GM12878 (cell line): ENCODE results near the gene CENPA. TPM values are rescaled to one million over a fixed set of nuclear protein-coding genes. Genes with fewer than 3 reads are reported as not detected.

ENCODE experiments used
- ATAC-seq: fragments of 200-7000 bp; cut with Tn5 transposase; 3 replicates; pipeline ENCODE4 v1.9.1; 2020; ENCODE audit warnings: mild to moderate bottlenecking, moderate library complexity
- BruUV-seq: library from RNA; stranded (reverse); fragments of 400-500 nt; replicated peaks from 2 replicates; lab custom pipeline; 2021; lab: Mats Ljungman, UMichigan
- CTCF ChIA-PET: fragments of 300-600 bp; sonication (Branson Sonifier 250); formaldehyde crosslinking; extraction: SDS; loops from one replicate; lab custom pipeline; 2021; ENCODE audit warnings: inconsistent platforms; lab: Yijun Ruan, JAX
- POLR2A ChIA-PET: fragments of 350-600 bp; formaldehyde crosslinking; extraction: SDS; loops from one replicate; lab custom pipeline; 2021; ENCODE audit warnings: inconsistent platforms; lab: Charles Lee
- RAD21 ChIA-PET: fragments of 300-600 bp; sonication (Branson Sonifier 250); formaldehyde crosslinking; loops from one replicate; lab custom pipeline; 2023; ENCODE audit warnings: antibody characterized with exemption; ENCODE audit not compliant: unreplicated experiment; lab: Charles Lee
- SMC1A ChIA-PET: fragments of 300-600 bp; sonication (Branson Sonifier 250); formaldehyde crosslinking; loops from one replicate; lab custom pipeline; 2023; ENCODE audit not compliant: unreplicated experiment, uncharacterized antibody; lab: Charles Lee
- DNase-seq: peaks from one replicate; pipeline ENCODE4 v3.0.0-alpha.2; 2011; ENCODE audit warnings: low read depth, low spot score
- FAIRE-seq: peaks from 3 replicates; lab custom pipeline; 2011; peaks lifted over from hg19 to GRCh38; lab: Jason Lieb, UNC
- H2AFZ ChIP-seq: 2 replicates; pipeline ENCODE4 v1.6.0; 2011; ENCODE audit warnings: low read depth, low read length, control low read depth; ENCODE audit not compliant: control insufficient read depth
- H3K27ac ChIP-seq: 2 replicates; pipeline ENCODE4 v1.5.1; 2011; ENCODE audit warnings: control low read depth; ENCODE audit not compliant: control insufficient read depth, insufficient read depth
- H3K27me3 ChIP-seq, 2 experiments: replicated peaks in 1 of 2; 2 replicates each; pipeline versions ENCODE4 v1.6.0 to v1.6.1; 2011; ENCODE audit warnings: low read length in 1 of 2; ENCODE audit not compliant: control insufficient read depth in 2 of 2, insufficient read depth in 2 of 2
- H3K36me3 ChIP-seq, 2 experiments: 2 replicates each; pipeline ENCODE4 v1.5.1; 2011; ENCODE audit warnings: low read length in 1 of 2; ENCODE audit not compliant: control insufficient read depth in 2 of 2, insufficient read depth in 2 of 2
- H3K4me1 ChIP-seq: 2 replicates; pipeline ENCODE4 v1.6.1; 2011; ENCODE audit warnings: mild to moderate bottlenecking, low read length, moderate library complexity, mixed read lengths; ENCODE audit not compliant: control insufficient read depth, insufficient read depth
- H3K4me2 ChIP-seq: 2 replicates; pipeline ENCODE4 v1.6.0; 2011; ENCODE audit warnings: control low read depth; ENCODE audit not compliant: control insufficient read depth, insufficient read depth
- H3K4me3 ChIP-seq: fragments of 200-600 bp; sonication (generic); 2 replicates; pipeline ENCODE4 v1.5.1; 2016
- H3K79me2 ChIP-seq: 2 replicates; pipeline ENCODE4 v1.6.0; 2011; ENCODE audit warnings: low read length; ENCODE audit not compliant: control insufficient read depth, insufficient read depth
- H3K9ac ChIP-seq: 2 replicates; pipeline ENCODE4 v1.8.0; 2011; ENCODE audit warnings: low read length, control low read depth, mixed read lengths; ENCODE audit not compliant: control insufficient read depth, insufficient read depth
- H3K9me3 ChIP-seq: replicated peaks from 3 replicates; pipeline ENCODE4 v1.5.1; 2011; ENCODE audit warnings: mild to moderate bottlenecking, low read length; ENCODE audit not compliant: control insufficient read depth, insufficient read depth
- H4K20me1 ChIP-seq: 2 replicates; pipeline ENCODE4 v1.6.0; 2011; ENCODE audit not compliant: control insufficient read depth, insufficient read depth
- ATF3 ChIP-seq: IDR thresholded peaks from 2 replicates; pipeline ENCODE4 v1.6.1; 2011; ENCODE audit warnings: low read depth, mild to moderate bottlenecking, low read length, moderate library complexity, borderline replicate concordance; ENCODE audit errors: extremely low read depth
- CBX5 ChIP-seq: sonication (generic); IDR thresholded peaks from 2 replicates; pipeline ENCODE4 v1.6.1; 2016; ENCODE audit warnings: low read depth, moderate library complexity, mild to moderate bottlenecking, inconsistent platforms
- DPF2 ChIP-seq: fragments of 450-650 bp; IDR thresholded peaks from 2 replicates; pipeline ENCODE4 v1.6.1; 2017; ENCODE audit warnings: mild to moderate bottlenecking
- E4F1 ChIP-seq: fragments of 450-650 bp; IDR thresholded peaks from 2 replicates; pipeline ENCODE4 v1.6.1; 2018; ENCODE audit warnings: borderline replicate concordance, mild to moderate bottlenecking; ENCODE audit not compliant: partially characterized antibody
- GABPA ChIP-seq: IDR thresholded peaks from 2 replicates; pipeline ENCODE4 v1.6.1; 2014; ENCODE audit warnings: antibody characterized with exemption, low read depth, mild to moderate bottlenecking, inconsistent platforms
- HSF1 ChIP-seq: fragments of 150-350 bp; IDR thresholded peaks from 2 replicates; pipeline ENCODE4 v1.6.1; 2014; ENCODE audit warnings: mild to moderate bottlenecking, low read depth, low read length
- IKZF1 ChIP-seq: fragments of 450-650 bp; conservative IDR thresholded peaks from 2 replicates; pipeline ENCODE4 v1.6.1; 2017; ENCODE audit warnings: antibody characterized with exemption, mild to moderate bottlenecking
- MAX ChIP-seq: IDR thresholded peaks from 2 replicates; pipeline ENCODE4 v1.6.1; 2012; ENCODE audit warnings: low read depth, low read length, improper control_type of control experiment
- MYC ChIP-seq: IDR thresholded peaks from 2 replicates; pipeline ENCODE4 v1.6.1; 2011; ENCODE audit warnings: mild to moderate bottlenecking, low read length, moderate library complexity, inconsistent platforms; ENCODE audit not compliant: insufficient read depth, insufficient replicate concordance, insufficient read length, severe bottlenecking
- SREBF1 ChIP-seq: IDR thresholded peaks from 2 replicates; pipeline ENCODE4 v1.6.1; 2012; ENCODE audit warnings: mild to moderate bottlenecking, low read length
- SREBF2 ChIP-seq: IDR thresholded peaks from 2 replicates; pipeline ENCODE4 v1.6.1; 2012; ENCODE audit warnings: mild to moderate bottlenecking, low read length
- SUPT20H ChIP-seq: IDR thresholded peaks from 2 replicates; pipeline ENCODE4 v1.6.1; 2011; ENCODE audit warnings: low read depth, mild to moderate bottlenecking, low read length, moderate library complexity, borderline replicate concordance; ENCODE audit not compliant: control insufficient read depth
- TCF7 ChIP-seq: IDR thresholded peaks from 2 replicates; pipeline ENCODE4 v1.6.1; 2014; ENCODE audit warnings: antibody characterized with exemption, borderline replicate concordance
- ZBTB4 ChIP-seq: fragments of 450-650 bp; formaldehyde crosslinking; IDR thresholded peaks from 2 replicates; pipeline ENCODE4 v1.4.0; 2022; ENCODE audit warnings: mild to moderate bottlenecking, moderate library complexity
- WGBS: methylation state at CpG from one replicate; pipeline ENCODE4 v1.1.6; 2016; ENCODE audit warnings: low lambda C conversion rate; ENCODE audit not compliant: insufficient replicate concordance, insufficient coverage; ENCODE audit errors: missing lambda C conversion rate; 5-methylcytosine and 5-hydroxymethylcytosine counted together
- in situ Hi-C: fragments of 300-500 bp; cut with MboI; formaldehyde crosslinking; loops from 9 replicates; pipeline ENCODE4 v1.14.3; 2018; ENCODE audit warnings: mixed read lengths
- intact Hi-C: fragments of 100-400 bp; cut with micrococcal nuclease; formaldehyde crosslinking; loops from one replicate; pipeline ENCODE4 v1.14.2; 2022; ENCODE audit not compliant: unreplicated experiment
- polyA plus RNA-seq, 11 experiments: library from polyadenylated mRNA; depleted of rRNA in 4 of 11; unstranded in 6 of 11; stranded (reverse) in 5 of 11; fragments of >200 nt; fragmentation: Nextera tagmentation in 4 of 11; fragmentation: Illumina TruSeq in 1 of 11; extraction: Ambion mirVana in 4 of 11; extraction: Trizol in 1 of 11; gene quantifications; 1 replicate in 1 of 11; 2 replicates in 10 of 11; pipeline versions ENCODE4 v1.2.1 to v1.2.3, GENCODE V29; 2011 to 2016; ENCODE audit warnings: inconsistent platforms in 2 of 11, missing spikeins in 2 of 11, low read depth in 1 of 11
- total RNA-seq, 4 experiments: library from RNA; depleted of rRNA in 3 of 4; stranded (reverse); fragments of >200 nt in 3 of 4; fragmentation: Illumina TruSeq in 1 of 4; extraction: Trizol in 1 of 4; gene quantifications; 2 replicates each; pipeline versions ENCODE4 v1.2.1 to v1.2.3, GENCODE V29; 2013 to 2021

CENPA gene
- total and polyA plus RNA-seq, 10 of the 15 experiments (the other 5 are each of a cell fraction or from before 2014, with no cell fraction given), result 8.1 to 66.6 (median 36.7) TPM

GRCh38 chr2:26767894-26768487 lies 17.9 kb upstream of the CENPA start:
- no peaks in the 10 kb centered on the region for H4K20me1 ChIP-seq
- FAIRE-seq (no peak), DNase-seq (no peak), ATAC-seq (no peak)
- ChIA-PET SMC1A (interaction anchor here (3.0 kb wide), 1 partner anchor 11 kb away, joined by 7 read pairs; no protein-coding TSS in a partner anchor), CTCF (interaction anchor here (0.6 kb wide), 1 partner anchor 241 kb away, joined by 4 read pairs; no protein-coding TSS in a partner anchor), POLR2A (interaction anchor here (0.9 kb wide), 2 partner anchors 19 to 21 kb away, joined by 3 read pairs; no protein-coding TSS in a partner anchor), RAD21 (interaction anchor here (0.6 kb wide), 1 partner anchor 164 kb away, joined by 3 read pairs; no protein-coding TSS in a partner anchor)
- no peak for TF ChIP-seq E4F1
- TF ChIP-seq MYC, result no peak
- TF ChIP-seq IKZF1, result no peak
- no peak for TF ChIP-seq ATF3
- TF ChIP-seq ZBTB4 (CRISPR knock-in tag), result no peak
- no peak for TF ChIP-seq SREBF2
- TF ChIP-seq MAX, result no peak
- no peak for TF ChIP-seq DPF2
- no peak for TF ChIP-seq SUPT20H
- TF ChIP-seq HSF1, result no peak
- no peak for TF ChIP-seq GABPA
- TF ChIP-seq SREBF1, result no peak
- no peak for TF ChIP-seq TCF7
- no peak for TF ChIP-seq CBX5
- H3K4me2 ChIP-seq, result no peak overlapping the region
- peaks cover 53% of the 10 kb centered on the region for H3K79me2 ChIP-seq
- no peak overlapping the region for H3K27ac ChIP-seq
- 100% methylated on average over 4 of the region's 5 CpGs for WGBS
- no TSS peak for BruUV-seq
- peaks cover 17% of the 10 kb centered on the region; the same call in 1 of the 2 replicates for H3K4me1 ChIP-seq
- no peaks in the 10 kb centered on the region for H3K27me3 ChIP-seq
- H3K36me3 ChIP-seq, result no peaks in the 10 kb centered on the region; a peak in 2 of 4 replicates
- in situ Hi-C loops, result no loop called here
- H2AFZ ChIP-seq, result no peak overlapping the region
- no peak overlapping the region for H3K9ac ChIP-seq
- H3K9me3 ChIP-seq, result no peaks in the 10 kb centered on the region
- no peak overlapping the region for H3K4me3 ChIP-seq
- intact Hi-C loops, result no loop called here
